HG03045 (cell line): ENCODE results near the gene CDAN1.
"Not testable (repeated sequence)": the region's sequence is repeated elsewhere in the genome, so short reads cannot be mapped to it uniquely, and the experiment has no call there.

ENCODE experiments used
- ATAC-seq: cut with Tn5 transposase; IDR thresholded peaks from one replicate; pipeline ENCODE4 v1.9.1; 2021; ENCODE audit warnings: mild to moderate bottlenecking, moderate library complexity; ENCODE audit not compliant: unreplicated experiment

Gene CDAN1

DNA sequence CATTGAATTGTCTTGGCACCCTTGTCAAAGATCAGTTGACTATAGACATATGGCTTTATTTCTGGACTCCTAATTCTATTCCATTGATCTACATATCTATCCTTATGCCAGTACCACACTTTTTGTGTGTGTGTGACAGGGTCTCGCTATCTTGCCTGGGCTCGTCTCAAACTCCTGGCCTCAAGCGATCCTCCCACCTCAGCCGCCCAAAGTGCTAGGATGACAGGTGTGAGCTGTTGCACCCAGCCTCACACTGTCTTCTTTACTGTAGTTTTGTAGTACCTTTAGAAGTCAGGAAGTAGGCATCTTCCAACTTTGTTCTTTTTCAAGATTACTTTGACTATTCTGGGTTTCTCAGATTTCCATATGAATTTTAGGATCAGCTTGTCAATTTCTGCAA lies 24.3 kb downstream of the CDAN1 start:
- ATAC-seq = no peak

DNA sequence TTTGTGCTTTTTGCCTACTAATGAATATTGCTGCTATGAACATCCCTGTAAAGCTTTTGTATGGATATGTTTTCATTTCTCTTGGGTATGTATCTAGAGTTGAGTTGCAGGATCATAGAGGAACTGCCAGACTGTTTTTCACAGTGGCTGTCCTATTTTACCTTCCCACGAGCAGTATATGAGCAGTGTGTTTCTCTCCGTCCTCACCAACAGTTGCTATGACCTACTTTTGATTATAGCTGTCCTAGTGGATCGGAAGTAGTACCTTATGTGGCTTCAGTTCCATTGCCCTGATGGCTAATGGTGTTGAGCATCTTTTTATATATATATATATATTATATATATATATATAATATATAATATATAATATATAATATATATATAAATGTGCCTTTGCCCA lies 25.2 kb downstream of the CDAN1 start:
- ATAC-seq = no peak

DNA sequence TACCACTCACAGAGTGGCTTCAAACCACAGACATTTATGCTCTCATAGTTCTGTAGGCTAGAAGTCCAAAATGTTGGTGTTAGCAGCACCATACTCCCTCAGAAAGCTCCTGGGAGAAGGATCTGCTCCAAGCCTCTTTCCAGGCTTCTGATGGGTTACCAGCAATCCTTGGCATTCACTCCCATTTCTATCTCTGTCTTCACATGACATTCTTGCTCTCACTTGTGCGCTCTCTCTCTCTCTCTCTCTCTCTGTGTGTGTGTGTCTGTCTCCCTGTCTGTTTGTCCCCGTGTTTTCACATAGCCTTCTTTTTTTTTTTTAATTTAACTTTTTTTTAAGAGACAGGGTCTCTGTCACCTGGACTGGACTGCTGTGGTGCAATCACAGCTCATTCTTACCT lies 26.3 kb downstream of the CDAN1 start:
- ATAC-seq = no peak

DNA sequence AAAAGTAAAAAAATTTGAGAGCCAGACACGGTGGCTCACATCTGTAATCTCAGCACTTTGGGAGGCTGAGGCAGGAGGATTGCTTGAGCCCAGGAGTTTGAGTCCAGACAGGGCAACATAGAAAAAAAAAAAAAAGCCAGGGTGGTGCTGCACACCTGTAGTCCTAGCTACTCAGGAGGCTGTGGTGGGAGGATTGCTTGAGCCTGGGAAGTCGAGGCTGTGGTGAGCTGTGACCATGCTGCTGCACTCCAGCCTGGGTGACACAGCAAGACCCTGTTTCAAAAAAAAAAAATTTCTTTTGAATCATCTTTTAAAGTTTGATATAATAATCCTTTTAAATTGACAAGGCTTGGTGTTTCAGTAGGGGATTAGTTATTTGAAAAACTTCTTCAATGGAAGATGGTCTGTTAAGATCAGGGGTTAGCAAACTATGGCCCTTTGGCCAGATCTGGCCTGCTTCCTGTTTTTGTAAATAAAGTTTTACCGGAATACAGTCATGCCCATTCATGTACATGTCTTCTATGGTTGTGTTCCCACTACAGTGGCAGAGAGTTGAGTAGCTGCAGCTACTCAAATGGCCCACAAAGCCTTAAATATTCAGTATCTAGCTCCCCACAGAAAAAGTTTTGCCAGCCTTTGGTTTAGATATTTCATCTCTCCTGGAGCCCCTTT lies 28.9 kb downstream of the CDAN1 start:
- no peak for ATAC-seq

DNA sequence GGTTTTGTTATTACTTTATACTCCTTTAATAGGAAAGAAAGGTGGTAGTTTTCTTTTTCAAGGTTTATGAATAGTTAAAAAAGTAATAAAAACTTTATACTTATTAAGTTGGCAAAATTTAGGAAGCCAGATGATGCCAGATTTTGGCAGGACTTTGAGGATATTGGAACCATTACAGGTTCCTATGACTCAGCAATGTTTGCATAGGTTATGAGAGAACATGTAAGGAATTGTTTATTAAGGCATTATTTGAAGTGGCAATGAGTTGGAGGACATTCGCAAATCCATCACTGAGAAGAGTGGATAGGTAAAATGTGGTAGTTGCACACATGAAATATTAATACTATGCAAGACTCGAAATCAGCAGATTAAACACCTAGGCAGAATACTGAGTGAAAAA lies 29.9 kb downstream of the CDAN1 start:
- no peak for ATAC-seq

DNA sequence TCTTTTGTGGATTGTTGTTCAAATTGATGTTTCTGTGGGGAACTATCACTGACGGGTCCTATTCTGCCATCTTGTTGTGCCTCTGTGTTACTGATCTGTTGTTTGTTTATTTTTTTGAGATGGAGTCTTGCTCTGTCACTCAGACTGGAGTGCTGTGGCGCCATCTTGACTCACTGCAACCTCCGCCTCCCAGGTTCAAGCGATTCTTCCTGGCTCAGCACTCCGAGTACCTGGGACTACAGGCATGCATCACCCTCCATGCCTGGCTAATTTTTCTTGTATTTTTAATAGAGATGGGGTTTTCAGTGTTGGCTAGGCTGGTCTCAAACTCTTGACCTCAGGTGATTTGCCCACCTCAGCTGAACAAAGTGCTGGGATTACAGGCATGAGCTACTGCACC lies 31.6 kb downstream of the CDAN1 start:
- no peak for ATAC-seq

DNA sequence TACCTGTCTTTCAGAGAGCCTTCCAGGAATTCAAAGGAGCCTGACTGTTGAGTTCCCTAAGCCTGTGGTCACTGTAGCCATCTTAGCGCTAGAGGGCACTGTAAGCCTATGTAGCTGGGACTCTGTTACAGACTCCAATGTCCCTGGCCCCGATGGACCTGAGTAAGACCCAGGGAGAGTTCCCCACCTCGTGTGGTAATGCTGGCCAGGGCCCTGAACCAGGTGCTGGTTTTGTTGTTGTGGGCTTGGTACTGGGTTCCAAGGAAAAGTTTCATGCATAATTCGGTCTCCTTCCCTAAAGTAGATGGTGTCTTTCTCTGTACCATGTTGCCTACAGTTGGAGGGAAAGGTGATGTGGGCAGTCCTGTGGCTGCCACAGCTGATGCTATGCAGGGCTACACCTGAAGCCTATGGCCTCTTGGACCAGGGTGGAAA lies 32.4 kb downstream of the CDAN1 start:
- no peak for ATAC-seq

DNA sequence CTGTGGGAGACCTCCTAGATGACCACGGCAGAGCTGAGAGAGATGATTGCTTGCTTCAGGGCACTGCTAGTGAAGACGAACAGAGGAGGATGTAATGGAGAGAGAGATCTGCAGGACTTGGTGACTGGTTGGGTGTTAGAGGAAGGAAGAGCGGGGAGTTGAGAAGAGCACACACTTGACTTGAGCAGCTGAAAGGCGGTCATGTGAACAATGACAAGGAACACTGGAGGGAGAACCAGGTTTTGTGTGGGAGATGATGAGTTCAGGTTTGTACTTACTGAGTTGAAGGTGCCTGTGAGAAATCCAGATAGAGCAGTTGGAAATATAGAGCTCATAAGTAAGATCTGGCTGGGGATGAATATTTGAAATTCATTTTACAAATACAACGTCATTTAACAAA lies 40.3 kb downstream of the CDAN1 start:
- no peak for ATAC-seq

DNA sequence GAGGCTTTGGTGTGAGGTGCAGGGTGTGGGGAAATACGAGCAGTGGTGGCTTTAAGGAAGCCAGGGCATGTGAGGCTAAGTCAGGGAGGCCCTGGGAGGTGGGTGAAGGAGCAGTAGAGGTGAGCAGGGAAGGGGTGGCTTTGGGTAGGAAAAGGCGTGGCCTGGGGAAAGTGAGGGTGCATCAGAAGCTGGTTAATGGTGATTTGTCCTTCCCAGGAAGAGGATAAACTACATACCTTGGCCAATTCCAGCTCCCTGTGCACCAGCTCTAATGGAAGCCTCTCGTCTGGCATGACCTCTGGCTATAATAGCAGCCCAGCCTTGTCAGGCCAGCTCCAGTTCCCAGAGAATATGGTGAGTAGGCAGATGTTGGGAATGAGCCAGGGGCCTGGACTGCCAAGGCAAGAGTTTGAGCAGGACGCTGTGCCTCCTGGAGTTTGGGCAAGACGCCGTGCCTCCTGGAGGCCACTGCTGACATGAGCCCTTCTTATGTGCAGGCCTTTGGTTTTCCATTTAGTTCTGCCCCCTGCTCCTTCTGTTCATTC lies 41.3 kb downstream of the CDAN1 start:
- no peak for ATAC-seq

DNA sequence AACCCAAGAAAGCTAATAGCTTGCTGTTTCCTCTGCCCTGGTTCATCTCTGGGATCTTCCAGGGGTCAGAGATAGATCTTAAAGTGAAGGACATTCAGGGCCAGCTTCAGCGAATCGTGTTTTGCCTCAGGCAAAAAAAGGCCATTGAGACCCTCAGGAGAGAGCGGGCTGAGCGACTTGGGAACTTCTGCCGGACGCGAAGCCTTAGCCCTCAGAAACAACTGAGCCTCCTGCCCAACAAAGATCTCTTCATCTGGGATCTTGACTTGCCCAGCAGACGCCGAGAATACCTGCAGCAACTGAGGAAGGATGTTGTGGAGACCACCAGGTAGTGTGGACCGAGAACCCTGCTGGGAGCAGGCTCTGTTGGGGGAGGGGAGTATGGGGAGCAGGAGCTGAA lies 42.5 kb downstream of the CDAN1 start:
- ATAC-seq = no peak

DNA sequence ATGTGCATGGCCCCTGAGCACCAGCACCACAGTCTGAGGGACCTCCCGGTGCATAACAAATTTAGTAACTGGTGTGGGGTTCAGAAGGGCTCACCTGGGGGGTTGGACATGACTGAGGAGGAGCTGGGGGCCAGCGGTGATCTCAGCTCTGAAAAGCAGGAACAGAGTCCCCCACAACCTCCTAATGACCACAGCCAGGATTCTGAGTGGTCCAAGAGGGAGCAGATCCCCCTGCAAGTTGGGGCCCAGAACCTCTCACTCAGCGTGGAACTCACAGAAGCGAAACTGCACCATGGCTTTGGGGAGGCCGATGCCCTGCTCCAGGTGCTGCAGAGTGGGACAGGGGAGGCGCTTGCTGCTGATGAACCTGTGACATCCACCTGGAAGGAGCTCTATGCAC lies 43.0 kb downstream of the CDAN1 start:
- ATAC-seq = no peak

DNA sequence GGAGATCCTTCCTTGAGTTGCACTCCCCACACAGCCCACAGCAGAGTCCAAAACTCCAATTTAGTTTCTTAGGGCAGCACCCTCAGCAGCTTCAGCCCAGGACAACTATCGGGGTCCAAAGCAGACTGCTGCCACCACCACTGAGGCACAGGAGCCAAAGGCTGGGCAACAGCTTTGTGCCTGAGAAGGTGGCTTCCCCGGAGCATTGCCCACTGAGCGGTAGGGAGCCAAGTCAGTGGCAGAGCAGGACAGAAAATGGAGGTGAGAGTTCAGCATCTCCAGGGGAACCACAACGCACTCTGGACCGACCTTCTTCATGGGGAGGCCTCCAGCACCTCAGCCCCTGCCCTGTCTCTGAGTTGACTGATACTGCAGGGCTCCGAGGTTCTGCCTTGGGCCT lies 43.4 kb downstream of the CDAN1 start:
- ATAC-seq = no peak

DNA sequence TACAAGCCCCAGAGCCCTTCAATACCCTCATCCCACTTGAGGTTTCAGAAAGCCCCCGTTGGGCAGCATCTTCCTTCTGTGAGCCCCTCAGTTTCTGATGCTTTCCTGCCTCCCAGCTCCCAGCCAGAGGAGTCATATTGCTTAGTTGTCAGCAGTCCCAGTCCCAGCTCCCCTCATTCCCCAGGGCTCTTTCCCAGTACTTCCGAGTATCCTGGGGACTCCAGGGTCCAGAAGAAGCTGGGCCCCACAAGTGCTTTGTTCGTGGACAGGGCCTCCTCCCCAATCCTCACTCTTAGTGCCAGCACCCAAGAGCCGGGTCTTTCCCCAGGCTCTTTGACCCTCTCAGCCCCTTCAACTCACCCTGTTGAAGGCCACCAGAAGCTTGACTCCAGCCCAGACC lies 43.9 kb downstream of the CDAN1 start:
- ATAC-seq = no peak

DNA sequence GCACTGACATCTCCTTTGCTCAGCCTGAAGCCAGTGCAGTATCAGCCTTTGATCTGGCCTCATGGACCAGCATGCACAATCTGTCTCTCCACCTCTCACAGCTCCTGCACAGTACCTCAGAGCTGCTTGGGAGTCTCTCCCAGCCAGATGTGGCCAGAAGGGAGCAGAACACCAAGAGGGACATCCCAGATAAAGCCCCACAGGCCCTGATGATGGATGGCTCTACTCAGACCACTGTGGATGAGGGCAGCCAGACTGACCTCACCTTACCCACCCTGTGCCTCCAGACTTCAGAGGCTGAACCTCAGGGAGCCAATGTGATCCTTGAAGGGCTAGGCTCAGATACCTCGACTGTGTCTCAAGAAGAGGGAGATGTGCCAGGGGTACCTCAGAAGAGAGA lies 44.4 kb downstream of the CDAN1 start:
- no peak for ATAC-seq

DNA sequence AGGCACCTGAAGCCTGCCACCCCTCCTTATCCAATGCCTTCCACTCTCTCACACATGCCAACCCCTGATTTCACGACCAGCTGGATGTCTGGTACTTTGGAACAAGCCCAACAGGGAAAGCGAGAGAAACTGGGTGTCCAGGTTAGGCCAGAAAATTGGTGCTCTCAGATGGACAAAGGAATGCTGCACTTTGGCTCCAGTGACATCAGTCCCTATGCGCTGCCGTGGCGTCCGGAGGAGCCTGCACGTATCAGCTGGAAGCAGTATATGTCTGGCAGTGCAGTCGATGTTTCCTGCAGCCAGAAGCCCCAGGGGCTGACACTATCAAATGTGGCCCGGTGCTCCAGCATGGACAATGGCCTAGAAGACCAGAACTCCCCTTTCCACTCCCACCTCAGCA lies 45.2 kb downstream of the CDAN1 start:
- ATAC-seq = no peak

DNA sequence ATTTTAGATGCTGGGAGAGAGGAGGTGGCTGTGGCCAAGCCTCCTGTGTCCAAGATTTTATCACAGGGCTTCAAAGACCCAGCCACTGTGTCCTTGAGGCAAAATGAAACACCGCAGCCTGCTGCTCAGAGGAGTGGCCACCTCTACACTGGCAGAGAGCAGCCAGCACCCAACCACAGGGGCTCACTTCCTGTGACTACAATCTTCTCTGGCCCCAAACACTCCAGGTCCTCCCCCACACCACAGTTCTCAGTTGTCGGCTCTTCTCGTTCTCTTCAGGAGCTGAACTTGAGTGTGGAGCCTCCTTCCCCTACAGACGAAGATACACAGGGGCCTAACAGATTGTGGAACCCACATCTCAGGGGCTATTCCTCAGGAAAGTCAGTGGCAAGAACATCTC lies 45.6 kb downstream of the CDAN1 start:
- ATAC-seq = no peak

DNA sequence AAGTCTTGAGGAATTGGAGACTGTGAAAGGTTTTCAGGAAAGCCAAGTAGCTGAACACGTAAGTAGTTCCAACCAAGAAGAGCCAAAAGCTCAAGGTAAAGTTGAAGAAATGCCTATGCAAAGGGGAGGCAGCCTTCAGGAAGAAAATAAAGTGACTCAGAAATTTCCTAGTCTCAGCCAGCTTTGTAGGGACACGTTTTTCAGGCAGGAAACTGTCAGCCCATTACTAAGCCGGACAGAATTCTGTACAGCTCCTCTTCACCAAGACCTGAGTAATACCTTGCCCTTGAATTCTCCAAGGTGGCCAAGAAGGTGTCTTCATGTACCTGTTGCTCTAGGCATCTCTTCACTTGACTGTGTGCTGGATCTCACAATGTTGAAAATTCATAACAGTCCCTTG lies 48.6 kb downstream of the CDAN1 start:
- ATAC-seq = no peak

DNA sequence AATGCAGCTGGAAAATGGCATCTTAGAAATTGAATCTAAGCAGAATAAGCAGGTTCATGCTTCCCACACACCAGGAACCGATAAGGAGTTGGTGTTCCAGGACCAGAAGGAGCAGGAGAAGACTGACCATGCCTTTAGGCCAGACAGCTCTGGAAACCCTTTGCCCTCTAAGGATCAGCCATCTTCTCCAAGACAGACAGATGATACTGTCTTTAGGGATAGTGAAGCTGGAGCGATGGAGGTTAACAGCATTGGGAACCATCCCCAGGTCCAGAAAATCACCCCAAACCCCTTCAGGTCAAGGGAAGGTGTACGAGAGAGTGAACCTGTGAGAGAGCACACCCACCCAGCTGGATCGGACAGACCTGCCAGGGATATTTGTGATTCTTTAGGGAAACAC lies 49.2 kb downstream of the CDAN1 start:
- no peak for ATAC-seq

DNA sequence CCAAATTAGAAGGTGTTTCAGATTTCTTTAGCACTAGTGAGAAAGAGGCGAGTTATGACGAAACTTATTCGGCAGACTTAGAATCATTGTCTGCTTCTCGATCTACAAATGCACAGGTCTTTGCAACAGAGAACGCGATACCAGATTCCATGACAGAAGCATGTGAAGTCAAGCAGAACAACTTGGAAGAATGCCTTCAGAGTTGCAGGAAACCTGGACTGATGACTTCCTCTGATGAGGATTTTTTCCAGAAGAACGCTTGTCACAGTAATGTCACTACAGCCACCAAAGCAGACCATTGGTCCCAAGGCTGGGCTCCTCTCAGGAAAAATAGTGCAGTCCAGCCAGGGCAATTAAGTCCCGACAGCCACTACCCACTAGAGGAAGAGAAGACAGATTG lies 50.6 kb downstream of the CDAN1 start:
- ATAC-seq = no peak

DNA sequence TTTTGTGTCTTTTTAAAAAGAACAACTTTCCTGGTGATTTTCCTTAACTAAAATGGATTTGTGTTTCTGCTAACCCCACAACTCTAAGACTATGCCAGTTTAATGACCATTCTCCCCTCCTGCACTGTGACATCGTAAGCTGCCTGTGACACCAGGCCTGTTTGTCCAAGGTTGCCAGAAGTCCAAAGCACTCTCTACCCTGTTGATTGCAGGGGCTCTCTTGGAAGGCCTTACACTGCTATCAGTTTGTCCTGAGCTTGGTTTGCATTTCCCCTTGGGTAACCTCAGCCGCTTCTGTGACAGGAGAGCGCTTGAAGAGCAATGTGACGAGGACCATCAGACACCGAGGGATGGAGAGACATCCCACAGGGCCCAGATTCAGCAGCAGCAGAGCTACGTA lies 55.8 kb downstream of the CDAN1 start:
- ATAC-seq = no peak

DNA sequence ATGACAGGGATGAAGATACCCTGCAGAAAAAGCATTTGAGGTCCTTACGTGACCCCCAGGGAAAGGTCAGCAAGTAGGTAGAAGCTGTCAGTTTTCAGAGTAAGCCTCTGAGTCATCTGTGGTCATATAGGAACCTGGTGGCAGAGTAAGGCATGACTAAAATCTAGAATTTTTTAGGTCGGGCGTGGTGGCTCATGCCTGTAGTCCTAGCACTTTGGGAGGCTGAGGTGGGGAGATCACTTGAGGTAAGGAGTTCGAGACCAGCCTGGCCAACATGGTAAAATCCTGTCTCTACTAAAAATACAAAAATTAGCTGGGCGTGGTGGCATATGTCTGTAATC lies 56.8 kb downstream of the CDAN1 start:
- not testable (repeated sequence) for ATAC-seq

DNA sequence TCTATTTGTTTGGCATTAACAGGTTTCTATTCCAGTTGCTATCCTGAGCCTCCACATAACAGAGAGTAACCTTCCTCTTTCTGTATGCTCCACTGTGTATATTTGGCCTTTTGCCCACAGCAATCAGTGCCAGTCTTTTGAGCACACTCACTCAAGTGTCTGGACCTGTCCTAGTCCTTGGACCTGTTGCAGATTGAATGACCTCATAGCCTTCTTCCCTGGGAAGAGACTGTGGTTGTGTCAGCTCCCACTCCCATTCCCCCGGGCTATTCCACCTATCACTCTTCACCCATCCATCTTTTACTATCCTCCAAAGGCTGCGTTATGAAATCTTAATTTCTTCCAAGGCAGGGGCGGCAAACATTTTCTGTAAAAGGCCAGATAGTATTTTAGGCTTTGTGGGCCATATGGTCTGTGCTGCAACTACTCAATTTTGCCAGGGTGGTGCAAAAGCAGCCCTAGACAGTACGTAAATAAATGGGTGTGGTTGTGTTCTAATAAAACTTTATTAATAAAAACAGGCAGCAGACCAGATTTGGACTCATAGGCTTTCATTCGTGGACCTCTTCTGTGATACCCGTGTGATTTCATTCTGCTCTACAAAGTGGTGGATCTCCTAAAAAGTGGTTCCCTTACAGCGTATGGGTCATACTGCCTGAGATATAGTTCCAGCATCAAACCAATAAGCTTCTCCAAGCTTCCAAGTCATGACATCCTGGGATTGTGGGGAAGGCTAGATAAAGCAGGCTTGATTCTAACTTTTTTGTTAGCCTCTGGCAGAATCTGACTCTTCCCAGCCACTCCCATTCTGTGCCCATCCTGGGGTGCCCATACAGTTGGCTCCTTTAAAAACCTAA lies 57.4 kb downstream of the CDAN1 start:
- ATAC-seq = no peak
